H1 (cell line): ENCODE data around the gene EHD2.
"Not testable (repeated sequence)": the region's sequence is repeated elsewhere in the genome, so short reads cannot be mapped to it uniquely, and the experiment has no call there.

Experiments
- CHD2 ChIP-seq: IDR thresholded peaks from 2 replicates; pipeline ENCODE4 v1.6.1; 2012; ENCODE audit warnings: low read length, improper control_type of control experiment
- CTCF ChIP-seq, 3 experiments: IDR thresholded peaks; 1 replicate in 2 of 3; 2 replicates in 1 of 3; pipeline versions ENCODE4 v1.5.1 to v1.6.1; 2011; ENCODE audit warnings: low read length in 3 of 3, mild to moderate bottlenecking in 3 of 3, inconsistent platforms in 2 of 3, low read depth in 1 of 3, moderate library complexity in 1 of 3; ENCODE audit not compliant: insufficient read depth in 1 of 3; ENCODE audit errors: control extremely low read depth in 1 of 3
- E2F6 ChIP-seq: IDR thresholded peaks from 2 replicates; pipeline ENCODE4 v1.6.1; 2012; ENCODE audit warnings: inconsistent platforms
- GABPA ChIP-seq: IDR thresholded peaks from 2 replicates; pipeline ENCODE4 v1.6.1; 2011; ENCODE audit warnings: mild to moderate bottlenecking, low read length, moderate library complexity, borderline replicate concordance; ENCODE audit not compliant: insufficient read depth
- KDM5A ChIP-seq: fragments of 200-600 bp; IDR thresholded peaks from 2 replicates; pipeline ENCODE4 v1.7.1; 2012; ENCODE audit warnings: mild to moderate bottlenecking, low read length, inconsistent platforms, mixed read lengths
- RAD21 ChIP-seq, 2 experiments: IDR thresholded peaks in 1 of 2; conservative IDR thresholded peaks in 1 of 2; 2 replicates each; pipeline ENCODE4 v1.6.1; 2011; ENCODE audit warnings: low read depth in 2 of 2, low read length in 2 of 2, improper control_type of control experiment in 1 of 2, inconsistent platforms in 1 of 2, mild to moderate bottlenecking in 1 of 2, moderate library complexity in 1 of 2
- TEAD4 ChIP-seq: IDR thresholded peaks from 2 replicates; pipeline ENCODE4 v1.6.1; 2012; ENCODE audit warnings: low read depth, low read length, inconsistent platforms, mixed read lengths

- TF ChIP-seq CTCF (IDR thresholded peaks at IDR 0.05; ENCODE audit: control extremely low read depth in 1 of 3, insufficient read depth in 1 of 3, low read depth in 1 of 3, low read length in 3 of 3); CHD2; GABPA; E2F6; TEAD4; KDM5A; RAD21 (IDR thresholded peaks at IDR 0.05 in 1 of 2, conservative IDR thresholded peaks at IDR 0.05 in 1 of 2; ENCODE audit: low read depth in 2 of 2, low read length in 2 of 2): not testable (repeated sequence)
These were observed 74.1 kb downstream of the EHD2 start for GRCh38 chr19:47787307-47787706.
